Urothelium cell line (cell line): ENCODE data around the gene ENTPD2.
"Not testable (repeated sequence)": the region's sequence is repeated elsewhere in the genome, so short reads cannot be mapped to it uniquely, and the experiment has no call there.

Experiments
- DNase-seq: peaks from one replicate; pipeline ENCODE4 v3.0.0; 2011; ENCODE audit warnings: low spot score, mixed read lengths
- FAIRE-seq: peaks from 2 replicates; lab custom pipeline; 2011; peaks lifted over from hg19 to GRCh38; lab: Jason Lieb, UNC

ENTPD2 gene

GRCh38 chr9:137065336-137065967 lies 11.6 kb upstream of the ENTPD2 start:
- no peak for FAIRE-seq
- no peak for DNase-seq

GRCh38 chr9:137064880-137065164 lies 11.0 kb upstream of the ENTPD2 start:
- FAIRE-seq = no peak
- no peak for DNase-seq

GRCh38 chr9:137064027-137064879 lies 10.4 kb upstream of the ENTPD2 start:
- DNase-seq = peak; percentile 63
- peak; percentile 59 for FAIRE-seq

- DNase-seq = no peak
- FAIRE-seq = no peak
Measured at GRCh38 chr9:137063311-137064026, 9.6 kb upstream of the ENTPD2 start.

GRCh38 chr9:137062798-137063197 lies 8.9 kb upstream of the ENTPD2 start:
- not testable (repeated sequence) for FAIRE-seq

GRCh38 chr9:137062384-137062783 lies 8.5 kb upstream of the ENTPD2 start:
- DNase-seq = no peak

More at GRCh38 chr9:137062798-137063197, 8.9 kb upstream of the ENTPD2 start:
- DNase-seq = not testable (repeated sequence)

GRCh38 chr9:137058521-137059234 lies 4.8 kb upstream of the ENTPD2 start:
- no peak for FAIRE-seq
- DNase-seq = no peak

More at GRCh38 chr9:137062384-137062783, 8.5 kb upstream of the ENTPD2 start:
- FAIRE-seq = no peak

- DNase-seq (no peak), FAIRE-seq (no peak)
Measured at GRCh38 chr9:137057545-137057944, 3.7 kb upstream of the ENTPD2 start.

GRCh38 chr9:137056739-137057415 lies 3.0 kb upstream of the ENTPD2 start:
- no peak for DNase-seq
- no peak for FAIRE-seq

GRCh38 chr9:137055385-137056364 lies 1.8 kb upstream of the ENTPD2 start:
- FAIRE-seq = no peak
- no peak for DNase-seq

GRCh38 chr9:137054932-137055384 lies 1.1 kb upstream of the ENTPD2 start:
- DNase-seq (no peak), FAIRE-seq (no peak)

GRCh38 chr9:137052998-137053943 lies 590 bp downstream of the ENTPD2 start:
- no peak for DNase-seq
- FAIRE-seq = no peak

- FAIRE-seq (no peak), DNase-seq (no peak)
Measured at GRCh38 chr9:137052293-137052692, 1.6 kb downstream of the ENTPD2 start.

- DNase-seq (no peak), FAIRE-seq (no peak)
Measured at GRCh38 chr9:137051145-137051724, 2.6 kb downstream of the ENTPD2 start.

- FAIRE-seq (no peak), DNase-seq (no peak)
Measured at GRCh38 chr9:137050570-137050969, 3.3 kb downstream of the ENTPD2 start.

GRCh38 chr9:137049544-137050449 lies 4.1 kb downstream of the ENTPD2 start:
- FAIRE-seq = peak; percentile 74
- DNase-seq = peak; percentile 57
